Left lung (tissue), 10 donors: ENCODE data around the gene RPLP1. TPM values are rescaled to one million over a fixed set of nuclear protein-coding genes. Genes with fewer than 3 reads are reported as not detected.

Source experiments
- ATAC-seq: fragments of 200-7000 bp; cut with Tn5 transposase; one replicate; pipeline ENCODE4 v1.9.1; 2020; ENCODE audit warnings: moderate library complexity
- DNase-seq, 4 donors: peaks; one replicate each; pipeline ENCODE4 v3.0.0-alpha.2; 2013 to 2020
- H3K27ac ChIP-seq, 2 donors: fragments of 200-600 bp; sonication (generic) in 1 of 2; one replicate each; pipeline versions ENCODE4 v1.5.0 to v1.8.0; 2020 to 2021
- H3K27me3 ChIP-seq, 2 donors: fragments of 200-600 bp; sonication (generic) in 1 of 2; one replicate each; pipeline versions ENCODE4 v1.5.0 to v1.8.0; 2020 to 2021
- H3K36me3 ChIP-seq, 2 donors: fragments of 200-600 bp; sonication (generic) in 1 of 2; one replicate each; pipeline versions ENCODE4 v1.5.0 to v1.8.0; 2020 to 2021
- H3K4me1 ChIP-seq, 2 donors: fragments of 200-600 bp; one replicate each; pipeline ENCODE4 v1.8.0; 2021
- H3K4me3 ChIP-seq, 2 donors: fragments of 200-600 bp; sonication (generic) in 1 of 2; one replicate each; pipeline versions ENCODE4 v1.5.0 to v1.8.0; 2020 to 2021; ENCODE audit warnings: mild to moderate bottlenecking in 1 of 2
- H3K9me3 ChIP-seq, 2 donors: fragments of 200-600 bp; sonication (generic) in 1 of 2; one replicate each; pipeline versions ENCODE4 v1.5.0 to v1.8.0; 2020 to 2021
- intact Hi-C, 2 donors: fragments of 100-400 bp; cut with DNase I; formaldehyde crosslinking; loops; one replicate each; pipeline versions ENCODE4 v1.11.2 to v1.14.2; 2022
- polyA plus RNA-seq, 6 donors: library from polyadenylated mRNA; unstranded; fragments of 120-200 nt; gene quantifications; one replicate each; pipeline ENCODE4 v1.2.1, GENCODE V29; 2013; ENCODE audit not compliant: insufficient read length in 6 of 6
- total RNA-seq, 2 donors: library from RNA; stranded (reverse); fragmentation: NEBNext Ultra II Directional; extraction: Animal tissue kit (Norgen Biotek cat#: 25700); gene quantifications; one replicate each; pipeline ENCODE4 v1.2.1, GENCODE V29; 2021
- TF ChIP-seq, protein P1 (sequence below), 2 donors: fragments of 200-600 bp; sonication (generic) in 1 of 2; IDR thresholded peaks; one replicate each; pipeline versions ENCODE4 v1.5.0 to v1.8.0; 2021; ENCODE audit warnings: antibody characterized with exemption in 2 of 2
- donor health status: DM: no; HTN: yes; CAD: no.
- donor health status: DM: no; HTN: no; CAD: no.

The RPLP1 gene
- total and polyA plus RNA-seq, 8 donors = 1,369 to 2,220 (median 1,740) TPM

DNA sequence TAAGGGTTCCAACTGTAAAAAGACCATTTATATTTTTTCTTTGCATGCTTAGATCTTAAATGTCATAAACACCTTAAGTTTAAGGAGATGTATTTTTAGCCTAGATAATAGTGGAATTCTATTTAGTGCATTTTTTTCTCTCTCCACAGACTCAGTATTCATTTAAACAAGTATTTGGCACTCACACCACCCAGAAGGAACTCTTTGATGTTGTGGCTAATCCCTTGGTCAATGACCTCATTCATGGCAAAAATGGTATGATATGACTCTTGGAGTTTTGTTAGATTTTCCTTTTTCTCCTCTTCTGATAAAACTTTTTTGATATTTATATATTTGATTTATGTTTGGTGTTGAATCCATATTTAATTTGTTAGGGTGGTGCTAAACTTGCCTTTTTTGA is 31.1 kb upstream of the RPLP1 start:
- no peak for ATAC-seq
- H3K4me1 ChIP-seq = no peaks in the 10 kb centered on the region
- intact Hi-C loops = no loop called here
- no peaks in the 10 kb centered on the region for H3K27me3 ChIP-seq
- no peak for DNase-seq
- no peak overlapping the region for H3K27ac ChIP-seq
- peaks cover 0 to 5% of the 10 kb centered on the region in 2 donors for H3K36me3 ChIP-seq
- no peak overlapping the region for H3K4me3 ChIP-seq
- TF ChIP-seq, protein P1, sequence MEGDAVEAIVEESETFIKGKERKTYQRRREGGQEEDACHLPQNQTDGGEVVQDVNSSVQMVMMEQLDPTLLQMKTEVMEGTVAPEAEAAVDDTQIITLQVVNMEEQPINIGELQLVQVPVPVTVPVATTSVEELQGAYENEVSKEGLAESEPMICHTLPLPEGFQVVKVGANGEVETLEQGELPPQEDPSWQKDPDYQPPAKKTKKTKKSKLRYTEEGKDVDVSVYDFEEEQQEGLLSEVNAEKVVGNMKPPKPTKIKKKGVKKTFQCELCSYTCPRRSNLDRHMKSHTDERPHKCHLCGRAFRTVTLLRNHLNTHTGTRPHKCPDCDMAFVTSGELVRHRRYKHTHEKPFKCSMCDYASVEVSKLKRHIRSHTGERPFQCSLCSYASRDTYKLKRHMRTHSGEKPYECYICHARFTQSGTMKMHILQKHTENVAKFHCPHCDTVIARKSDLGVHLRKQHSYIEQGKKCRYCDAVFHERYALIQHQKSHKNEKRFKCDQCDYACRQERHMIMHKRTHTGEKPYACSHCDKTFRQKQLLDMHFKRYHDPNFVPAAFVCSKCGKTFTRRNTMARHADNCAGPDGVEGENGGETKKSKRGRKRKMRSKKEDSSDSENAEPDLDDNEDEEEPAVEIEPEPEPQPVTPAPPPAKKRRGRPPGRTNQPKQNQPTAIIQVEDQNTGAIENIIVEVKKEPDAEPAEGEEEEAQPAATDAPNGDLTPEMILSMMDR (IDR thresholded peaks at IDR 0.05) = no peak
- no peaks in the 10 kb centered on the region for H3K9me3 ChIP-seq

DNA sequence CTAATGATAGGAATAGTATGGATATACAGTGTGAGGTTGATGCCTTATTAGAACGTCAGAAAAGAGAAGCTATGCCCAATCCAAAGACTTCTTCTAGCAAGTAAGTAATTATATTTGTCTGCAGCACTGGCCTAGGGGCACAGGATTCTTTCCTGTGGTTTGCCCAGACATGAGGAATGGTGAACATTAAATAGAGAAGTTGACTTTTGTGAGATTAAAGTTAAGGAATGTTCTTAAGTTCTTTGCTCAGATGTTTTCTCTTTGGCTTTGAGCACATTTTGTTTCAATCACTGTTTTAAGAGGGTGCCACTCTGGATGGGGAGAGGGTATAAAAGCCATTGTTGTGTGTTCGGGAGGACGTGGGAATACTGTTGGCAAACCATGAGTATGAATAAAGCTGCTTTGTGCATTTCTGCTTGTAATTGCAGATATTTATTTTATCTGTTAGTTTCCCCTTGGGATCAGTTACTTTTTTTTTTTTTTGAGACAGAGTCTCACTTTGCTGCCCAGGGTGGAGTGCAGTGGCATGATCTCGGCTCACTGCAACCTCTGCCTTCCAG is 30.2 kb upstream of the RPLP1 start:
- intact Hi-C loops = no loop called here
- Histone ChIP-seq H3K36me3 (peaks cover 0 to 7% of the 10 kb centered on the region in 2 donors), H3K4me3 (no peak overlapping the region), H3K9me3 (no peaks in the 10 kb centered on the region), H3K27ac (no peak overlapping the region), H3K4me1 (no peaks in the 10 kb centered on the region), H3K27me3 (no peaks in the 10 kb centered on the region)
- TF ChIP-seq, protein P1 (IDR thresholded peaks at IDR 0.05) = no peak
- DNase-seq (no peak), ATAC-seq (no peak)

- Histone ChIP-seq H3K27me3 (no peaks in the 10 kb centered on the region), H3K27ac (no peak overlapping the region), H3K36me3 (peaks cover 0 to 13% of the 10 kb centered on the region in 2 donors), H3K9me3 (no peaks in the 10 kb centered on the region), H3K4me3 (no peak overlapping the region), H3K4me1 (no peaks in the 10 kb centered on the region)
- intact Hi-C loops = no loop called here
- ATAC-seq (no peak), DNase-seq (no peak)
- TF ChIP-seq, protein P1 (IDR thresholded peaks at IDR 0.05) = no peak
Measured at GRCh38 chr15:69424001-69424400, 28.6 kb upstream of the RPLP1 start.

GRCh38 chr15:69424748-69425413 is 27.7 kb upstream of the RPLP1 start:
- ATAC-seq (peak; percentile 71), DNase-seq (no peak)
- Histone ChIP-seq H3K4me3 (no peak overlapping the region), H3K36me3 (peaks cover 0 to 19% of the 10 kb centered on the region in 2 donors), H3K4me1 (no peaks in the 10 kb centered on the region), H3K27ac (no peak overlapping the region), H3K27me3 (no peaks in the 10 kb centered on the region), H3K9me3 (no peaks in the 10 kb centered on the region)
- intact Hi-C loops = no loop called here
- TF ChIP-seq, protein P1 (IDR thresholded peaks at IDR 0.05) = no peak

DNA sequence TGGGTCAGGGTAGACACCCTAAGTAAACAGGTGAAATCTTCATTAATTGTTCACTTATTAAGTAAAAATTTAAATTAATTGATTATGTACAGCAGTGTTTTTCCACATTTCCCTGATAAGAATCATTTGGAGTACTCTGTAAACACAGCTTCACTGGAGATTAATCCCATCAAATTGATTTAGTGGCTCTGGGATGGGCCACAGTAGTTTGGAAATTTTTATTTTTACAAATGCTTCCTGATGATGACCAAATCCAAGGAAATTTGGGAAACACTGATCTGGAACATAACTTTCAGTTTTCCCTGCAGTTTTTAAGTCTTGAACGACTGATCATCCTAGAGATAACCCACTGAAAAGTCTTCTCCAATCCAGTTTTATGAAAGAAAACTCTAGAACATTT is 18.8 kb upstream of the RPLP1 start:
- TF ChIP-seq, protein P1 (IDR thresholded peaks at IDR 0.05) = no peak
- peaks cover 0 to 8% of the 10 kb centered on the region in 2 donors for H3K36me3 ChIP-seq
- no peaks in the 10 kb centered on the region for H3K9me3 ChIP-seq
- no peak overlapping the region for H3K4me3 ChIP-seq
- H3K4me1 ChIP-seq = peaks cover 0 to 2% of the 10 kb centered on the region in 2 donors
- intact Hi-C loops = no loop called here
- ATAC-seq (no peak), DNase-seq (no peak)
- H3K27ac ChIP-seq = no peak overlapping the region
- H3K27me3 ChIP-seq = no peaks in the 10 kb centered on the region
